ENCODE data around the gene DYNC2LI1.

DYNC2LI1 gene

DNA sequence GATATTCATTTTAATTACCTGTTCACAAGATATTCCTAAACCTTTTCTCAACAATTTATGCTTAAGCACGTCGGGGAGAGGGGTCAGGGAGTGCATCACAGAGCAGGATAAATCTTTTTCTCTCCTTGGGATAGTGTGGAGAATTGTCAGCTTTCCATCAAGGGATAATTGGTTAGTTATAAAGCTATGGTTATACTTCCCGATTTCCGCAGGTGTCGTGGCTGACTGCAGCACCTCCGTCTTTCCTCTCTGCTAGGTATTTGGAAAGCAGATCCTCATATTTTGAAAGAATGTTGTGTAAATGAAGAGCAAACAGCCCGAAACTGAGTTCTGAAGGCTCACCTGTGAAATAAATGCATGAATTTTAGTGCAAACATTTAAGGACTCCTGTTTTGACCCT lies 778 bp downstream of the DYNC2LI1 start:
- Histone ChIP-seq H3K9ac (ENCODE audit: low read length) (peak overlapping the region; percentile 89), H3K36me3 (ENCODE audit: control insufficient read depth, insufficient read depth, low read length) (no peaks in the 10 kb centered on the region), H3K9me3 (ENCODE audit: control insufficient read depth, low read length) (no peaks in the 10 kb centered on the region), H3K4me3 (ENCODE audit: low read length) (peak overlapping the region; percentile 74), H3K4me1 (ENCODE audit: control insufficient read depth, insufficient read depth, low read length) (no peaks in the 10 kb centered on the region), H3K27me3 (ENCODE audit: control insufficient read depth, insufficient read depth, low read length) (no peaks in the 10 kb centered on the region)

GRCh38 chr2:43776324-43776723 lies 2.5 kb downstream of the DYNC2LI1 start:
- Histone ChIP-seq H3K27me3 (ENCODE audit: control insufficient read depth, insufficient read depth, low read length) (no peaks in the 10 kb centered on the region), H3K9ac (ENCODE audit: low read length) (no peak overlapping the region), H3K36me3 (ENCODE audit: control insufficient read depth, insufficient read depth, low read length) (no peaks in the 10 kb centered on the region), H3K9me3 (ENCODE audit: control insufficient read depth, low read length) (no peaks in the 10 kb centered on the region), H3K4me3 (ENCODE audit: low read length) (no peak overlapping the region), H3K4me1 (ENCODE audit: control insufficient read depth, insufficient read depth, low read length) (no peaks in the 10 kb centered on the region)

GRCh38 chr2:43777306-43777926 lies 3.6 kb downstream of the DYNC2LI1 start:
- no peaks in the 10 kb centered on the region for H3K27me3 ChIP-seq (ENCODE audit: control insufficient read depth, insufficient read depth, low read length)
- no peak overlapping the region for H3K9ac ChIP-seq (ENCODE audit: low read length)
- no peaks in the 10 kb centered on the region for H3K4me1 ChIP-seq (ENCODE audit: control insufficient read depth, insufficient read depth, low read length)
- H3K9me3 ChIP-seq (ENCODE audit: control insufficient read depth, low read length), result no peaks in the 10 kb centered on the region
- no peaks in the 10 kb centered on the region for H3K36me3 ChIP-seq (ENCODE audit: control insufficient read depth, insufficient read depth, low read length)
- no peak overlapping the region for H3K4me3 ChIP-seq (ENCODE audit: low read length)

- Histone ChIP-seq H3K4me1 (ENCODE audit: control insufficient read depth, insufficient read depth, low read length) (no peaks in the 10 kb centered on the region), H3K36me3 (ENCODE audit: control insufficient read depth, insufficient read depth, low read length) (no peaks in the 10 kb centered on the region), H3K9ac (ENCODE audit: low read length) (no peak overlapping the region), H3K9me3 (ENCODE audit: control insufficient read depth, low read length) (no peaks in the 10 kb centered on the region), H3K4me3 (ENCODE audit: low read length) (no peak overlapping the region), H3K27me3 (ENCODE audit: control insufficient read depth, insufficient read depth, low read length) (no peaks in the 10 kb centered on the region)
Observed at GRCh38 chr2:43778233-43778632, 4.4 kb downstream of the DYNC2LI1 start.

DNA sequence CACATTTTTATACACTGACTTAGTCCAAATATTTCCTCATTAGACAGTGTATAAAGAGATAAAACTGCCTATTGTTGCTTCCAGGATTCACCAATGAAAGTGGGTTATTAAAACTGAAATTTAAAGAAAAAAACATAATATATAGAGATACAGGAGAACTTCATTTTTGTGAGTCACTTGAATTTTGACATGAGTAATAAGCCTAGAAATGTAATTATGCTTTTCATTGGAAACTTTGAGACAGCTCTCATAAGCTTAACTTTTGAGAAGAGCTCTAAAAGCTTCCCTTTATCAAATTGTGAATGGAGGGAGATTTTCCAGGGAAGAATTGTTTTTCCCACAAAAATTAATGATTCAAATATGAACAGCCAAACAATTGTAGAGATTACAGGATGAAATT lies 14.1 kb downstream of the DYNC2LI1 start:
- H3K27me3 ChIP-seq (ENCODE audit: control insufficient read depth, insufficient read depth, low read length), result no peaks in the 10 kb centered on the region
- no peaks in the 10 kb centered on the region for H3K9me3 ChIP-seq (ENCODE audit: control insufficient read depth, low read length)
- H3K4me3 ChIP-seq (ENCODE audit: low read length), result no peak overlapping the region
- no peaks in the 10 kb centered on the region for H3K36me3 ChIP-seq (ENCODE audit: control insufficient read depth, insufficient read depth, low read length)
- H3K4me1 ChIP-seq (ENCODE audit: control insufficient read depth, insufficient read depth, low read length), result no peaks in the 10 kb centered on the region
- no peak overlapping the region for H3K9ac ChIP-seq (ENCODE audit: low read length)

DNA sequence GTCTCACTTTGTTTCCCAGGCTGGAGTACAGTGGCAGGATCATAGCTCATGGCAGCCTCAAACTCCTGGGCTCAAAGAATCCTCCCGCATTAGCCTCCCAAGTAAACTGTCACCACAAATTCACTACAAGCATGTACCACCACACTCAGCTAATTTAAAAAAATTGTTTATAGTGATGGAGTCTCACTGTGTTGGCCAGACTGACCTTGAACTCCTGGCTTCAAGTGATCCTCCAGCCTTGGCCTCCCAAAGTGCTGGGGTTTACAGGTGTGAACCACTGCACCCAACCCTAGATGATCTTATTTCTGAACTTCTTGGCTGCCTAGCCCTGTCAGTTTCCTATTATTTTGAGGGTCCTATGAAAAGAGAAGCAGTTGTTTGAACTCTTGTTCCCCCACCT lies 14.8 kb downstream of the DYNC2LI1 start:
- no peaks in the 10 kb centered on the region for H3K36me3 ChIP-seq (ENCODE audit: control insufficient read depth, insufficient read depth, low read length)
- no peaks in the 10 kb centered on the region for H3K9me3 ChIP-seq (ENCODE audit: control insufficient read depth, low read length)
- H3K9ac ChIP-seq (ENCODE audit: low read length), result no peak overlapping the region
- H3K4me1 ChIP-seq (ENCODE audit: control insufficient read depth, insufficient read depth, low read length), result no peaks in the 10 kb centered on the region
- no peak overlapping the region for H3K4me3 ChIP-seq (ENCODE audit: low read length)
- no peaks in the 10 kb centered on the region for H3K27me3 ChIP-seq (ENCODE audit: control insufficient read depth, insufficient read depth, low read length)

GRCh38 chr2:43790147-43790546 lies 16.3 kb downstream of the DYNC2LI1 start:
- no peaks in the 10 kb centered on the region for H3K36me3 ChIP-seq (ENCODE audit: control insufficient read depth, insufficient read depth, low read length)
- H3K4me3 ChIP-seq (ENCODE audit: low read length), result no peak overlapping the region
- no peaks in the 10 kb centered on the region for H3K27me3 ChIP-seq (ENCODE audit: control insufficient read depth, insufficient read depth, low read length)
- no peaks in the 10 kb centered on the region for H3K4me1 ChIP-seq (ENCODE audit: control insufficient read depth, insufficient read depth, low read length)
- H3K9ac ChIP-seq (ENCODE audit: low read length), result no peak overlapping the region
- H3K9me3 ChIP-seq (ENCODE audit: control insufficient read depth, low read length), result no peaks in the 10 kb centered on the region

GRCh38 chr2:43791035-43791765 lies 17.4 kb downstream of the DYNC2LI1 start:
- H3K36me3 ChIP-seq (ENCODE audit: control insufficient read depth, insufficient read depth, low read length), result no peaks in the 10 kb centered on the region
- no peaks in the 10 kb centered on the region for H3K4me1 ChIP-seq (ENCODE audit: control insufficient read depth, insufficient read depth, low read length)
- H3K27me3 ChIP-seq (ENCODE audit: control insufficient read depth, insufficient read depth, low read length), result no peaks in the 10 kb centered on the region
- no peak overlapping the region for H3K4me3 ChIP-seq (ENCODE audit: low read length)
- H3K9me3 ChIP-seq (ENCODE audit: control insufficient read depth, low read length), result no peaks in the 10 kb centered on the region
- no peak overlapping the region for H3K9ac ChIP-seq (ENCODE audit: low read length)

DNA sequence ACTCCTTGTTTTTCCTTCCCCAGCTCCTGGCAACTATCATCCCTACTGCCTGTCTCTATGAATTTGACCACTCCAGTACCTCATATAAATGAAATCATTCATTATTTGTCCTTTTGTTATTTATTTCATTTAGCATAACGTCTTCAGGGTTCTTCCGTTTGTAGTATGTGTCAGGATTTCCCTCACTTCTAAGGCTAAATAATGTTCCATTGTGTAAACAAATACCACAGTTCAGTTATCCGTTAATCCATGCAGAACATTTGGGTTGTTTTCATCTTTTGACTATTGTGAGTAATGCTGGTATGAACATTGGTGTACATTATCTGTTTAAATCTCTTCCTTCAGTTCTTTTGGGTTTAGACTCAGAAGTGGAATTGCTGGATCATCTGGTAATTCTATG lies 18.8 kb downstream of the DYNC2LI1 start:
- Histone ChIP-seq H3K4me3 (ENCODE audit: low read length) (no peak overlapping the region), H3K36me3 (ENCODE audit: control insufficient read depth, insufficient read depth, low read length) (no peaks in the 10 kb centered on the region), H3K9me3 (ENCODE audit: control insufficient read depth, low read length) (no peaks in the 10 kb centered on the region), H3K4me1 (ENCODE audit: control insufficient read depth, insufficient read depth, low read length) (no peaks in the 10 kb centered on the region), H3K27me3 (ENCODE audit: control insufficient read depth, insufficient read depth, low read length) (no peaks in the 10 kb centered on the region), H3K9ac (ENCODE audit: low read length) (no peak overlapping the region)

DNA sequence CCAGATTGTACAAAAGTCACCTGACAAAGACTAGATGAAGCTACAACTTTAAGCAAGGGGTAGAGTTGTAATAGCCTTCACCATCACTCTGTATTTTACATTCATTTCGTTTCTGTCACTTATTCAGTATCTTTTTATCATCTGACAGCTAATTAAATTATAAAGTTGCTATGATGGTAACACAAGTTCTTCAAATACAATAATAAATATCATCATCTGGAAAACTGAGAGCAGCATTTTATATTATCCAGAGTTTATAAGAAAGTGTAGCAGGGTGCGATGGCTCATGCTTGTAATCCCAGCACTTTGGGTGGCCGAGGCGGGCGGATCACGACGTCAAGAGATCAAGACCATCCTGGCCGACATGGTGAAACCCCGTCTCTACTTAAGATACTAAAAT lies 21.1 kb downstream of the DYNC2LI1 start:
- H3K36me3 ChIP-seq (ENCODE audit: control insufficient read depth, insufficient read depth, low read length), result no peaks in the 10 kb centered on the region
- H3K4me3 ChIP-seq (ENCODE audit: low read length), result no peak overlapping the region
- no peaks in the 10 kb centered on the region for H3K27me3 ChIP-seq (ENCODE audit: control insufficient read depth, insufficient read depth, low read length)
- no peaks in the 10 kb centered on the region for H3K9me3 ChIP-seq (ENCODE audit: control insufficient read depth, low read length)
- no peaks in the 10 kb centered on the region for H3K4me1 ChIP-seq (ENCODE audit: control insufficient read depth, insufficient read depth, low read length)
- H3K9ac ChIP-seq (ENCODE audit: low read length), result no peak overlapping the region

DNA sequence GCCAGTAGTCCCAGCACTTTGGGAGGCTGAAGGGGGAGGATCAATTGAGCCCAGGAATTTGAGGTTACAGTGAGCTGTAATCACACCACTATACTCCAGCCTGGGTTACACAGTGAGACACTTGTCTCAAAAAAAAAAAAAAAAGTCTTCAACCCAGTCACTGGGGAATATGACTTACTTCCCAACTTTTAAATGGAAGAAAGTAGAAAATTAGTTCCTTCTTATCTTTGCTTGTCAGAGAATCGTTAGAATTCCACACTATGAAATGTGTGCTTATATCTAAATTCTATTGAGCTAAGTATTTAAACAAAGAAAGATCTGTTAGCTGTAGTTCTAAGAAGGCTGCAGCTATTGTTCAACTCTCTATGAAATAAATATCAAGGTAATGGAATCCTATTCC lies 22.4 kb downstream of the DYNC2LI1 start:
- H3K9me3 ChIP-seq (ENCODE audit: control insufficient read depth, low read length), result no peaks in the 10 kb centered on the region
- H3K4me3 ChIP-seq (ENCODE audit: low read length), result no peak overlapping the region
- no peak overlapping the region for H3K9ac ChIP-seq (ENCODE audit: low read length)
- no peaks in the 10 kb centered on the region for H3K4me1 ChIP-seq (ENCODE audit: control insufficient read depth, insufficient read depth, low read length)
- H3K36me3 ChIP-seq (ENCODE audit: control insufficient read depth, insufficient read depth, low read length), result no peaks in the 10 kb centered on the region
- H3K27me3 ChIP-seq (ENCODE audit: control insufficient read depth, insufficient read depth, low read length), result no peaks in the 10 kb centered on the region

DNA sequence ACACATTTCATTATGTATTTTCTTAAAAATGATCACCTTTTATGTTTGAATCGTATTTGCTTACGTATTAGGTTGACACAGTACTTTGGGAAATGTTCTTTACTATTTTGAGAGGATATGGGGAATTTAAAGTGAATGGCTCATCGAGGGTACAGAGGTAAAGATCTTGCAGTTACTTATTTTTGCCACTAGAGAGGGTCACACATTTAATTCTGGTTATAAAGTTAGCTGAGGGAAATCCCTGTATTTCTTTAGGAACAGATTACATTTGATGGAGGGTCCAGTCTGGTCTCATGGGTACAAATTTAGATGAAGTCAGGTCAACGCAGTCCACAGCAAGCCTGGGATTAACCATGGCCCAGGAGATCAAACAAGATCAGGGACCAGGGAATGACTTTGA lies 24.5 kb downstream of the DYNC2LI1 start:
- no peaks in the 10 kb centered on the region for H3K9me3 ChIP-seq (ENCODE audit: control insufficient read depth, low read length)
- no peaks in the 10 kb centered on the region for H3K36me3 ChIP-seq (ENCODE audit: control insufficient read depth, insufficient read depth, low read length)
- no peaks in the 10 kb centered on the region for H3K27me3 ChIP-seq (ENCODE audit: control insufficient read depth, insufficient read depth, low read length)
- no peak overlapping the region for H3K4me3 ChIP-seq (ENCODE audit: low read length)
- H3K4me1 ChIP-seq (ENCODE audit: control insufficient read depth, insufficient read depth, low read length), result no peaks in the 10 kb centered on the region
- no peak overlapping the region for H3K9ac ChIP-seq (ENCODE audit: low read length)

Measured in mucosa of stomach (tissue), 1 donor.